Measurements from ENCODE around the gene KIF19. TPM values are rescaled to one million over a fixed set of nuclear protein-coding genes. Genes with fewer than 3 reads are reported as not detected.

The KIF19 gene
- total RNA-seq, 1 donor: 1.2 TPM

DNA sequence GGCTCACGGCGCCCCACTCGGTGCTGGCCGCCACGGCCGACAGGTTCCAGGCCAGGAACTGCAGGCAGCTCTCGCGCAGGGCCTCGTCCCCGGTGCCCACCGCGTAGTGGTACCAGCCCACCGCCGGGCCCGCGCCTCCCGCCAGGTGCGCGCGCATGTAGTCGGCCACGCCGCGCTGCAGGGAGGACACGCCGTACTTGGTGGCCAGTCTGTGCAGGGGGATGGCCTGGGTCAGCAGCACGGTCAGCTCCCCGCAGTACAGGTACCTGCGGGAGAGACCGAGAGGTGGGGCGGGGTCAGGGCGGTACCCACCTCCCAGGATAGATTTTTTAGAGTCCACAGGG lies 31.4 kb downstream of the KIF19 start:
- H3K4me3 ChIP-seq (ENCODE audit: low read length): no peak overlapping the region
- no peaks in the 10 kb centered on the region for H3K4me1 ChIP-seq (ENCODE audit: insufficient read depth, low read length)
- no peaks in the 10 kb centered on the region for H3K9me3 ChIP-seq (ENCODE audit: low read depth, low read length)
- peaks cover 51% of the 10 kb centered on the region for H3K27me3 ChIP-seq (ENCODE audit: insufficient read depth, low read length)

DNA sequence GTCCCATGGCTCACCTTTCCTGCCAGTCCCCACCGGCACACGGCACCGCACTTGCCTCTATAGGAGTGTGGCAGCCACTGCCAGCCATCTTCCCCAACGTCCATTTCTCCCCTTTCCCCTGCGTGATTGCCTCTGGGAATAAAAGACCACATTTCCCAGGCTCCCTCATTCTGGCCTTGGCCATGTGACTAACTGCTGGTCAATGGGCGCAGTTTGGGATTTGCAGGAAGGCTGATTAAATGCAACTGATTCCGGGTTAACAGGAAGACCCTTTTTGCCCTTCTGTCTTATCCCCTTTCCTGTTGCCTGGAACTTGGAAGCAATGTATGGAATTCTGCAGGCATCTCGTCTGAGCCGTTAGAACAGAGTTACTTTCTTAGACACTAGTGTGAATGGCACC lies 32.7 kb downstream of the KIF19 start:
- no peaks in the 10 kb centered on the region for H3K4me1 ChIP-seq (ENCODE audit: insufficient read depth, low read length)
- H3K27me3 ChIP-seq (ENCODE audit: insufficient read depth, low read length): peaks cover 47% of the 10 kb centered on the region
- no peaks in the 10 kb centered on the region for H3K9me3 ChIP-seq (ENCODE audit: low read depth, low read length)
- no peak overlapping the region for H3K4me3 ChIP-seq (ENCODE audit: low read length)

DNA sequence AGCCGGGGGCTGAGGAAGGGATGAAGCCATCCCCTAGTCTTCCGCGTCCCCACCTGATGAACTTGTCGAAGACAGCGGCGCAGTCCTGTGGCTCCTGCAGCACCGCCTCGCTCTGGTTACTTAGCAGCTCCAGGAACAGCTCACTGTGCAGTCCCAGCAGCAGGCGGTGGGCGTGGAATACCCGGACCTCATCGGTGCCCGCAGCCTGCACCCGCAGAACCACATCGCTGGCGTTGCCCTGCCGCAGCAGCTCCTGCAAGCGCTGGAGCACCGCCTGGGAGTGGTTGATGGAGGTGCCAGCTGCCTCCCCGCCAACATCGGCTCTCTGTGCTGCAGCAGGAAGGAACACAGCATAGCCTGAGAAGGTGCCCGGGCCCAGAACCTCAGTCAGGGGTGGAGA lies 33.9 kb downstream of the KIF19 start:
- no peaks in the 10 kb centered on the region for H3K4me1 ChIP-seq (ENCODE audit: insufficient read depth, low read length)
- no peak overlapping the region for H3K4me3 ChIP-seq (ENCODE audit: low read length)
- no peaks in the 10 kb centered on the region for H3K9me3 ChIP-seq (ENCODE audit: low read depth, low read length)
- H3K27me3 ChIP-seq (ENCODE audit: insufficient read depth, low read length): peaks cover 43% of the 10 kb centered on the region

DNA sequence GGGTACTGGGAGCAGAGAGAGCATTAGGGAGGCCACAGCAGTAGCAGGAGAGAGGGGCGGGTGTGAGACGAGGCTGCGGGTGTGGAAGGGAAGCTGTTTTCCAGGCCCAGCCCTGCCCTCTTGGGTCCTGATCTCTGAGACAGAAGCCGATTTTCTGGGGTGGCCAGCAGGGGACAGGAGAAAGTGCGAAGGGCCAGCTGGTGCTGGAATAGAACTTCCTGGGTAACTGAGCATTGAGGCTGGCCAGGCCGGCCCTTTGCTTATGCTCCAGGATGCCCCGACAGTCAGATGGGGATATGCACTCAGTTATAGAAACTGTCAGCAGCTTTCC lies 34.8 kb downstream of the KIF19 start:
- H3K9me3 ChIP-seq (ENCODE audit: low read depth, low read length): no peaks in the 10 kb centered on the region
- peaks cover 34% of the 10 kb centered on the region for H3K27me3 ChIP-seq (ENCODE audit: insufficient read depth, low read length)
- H3K4me3 ChIP-seq (ENCODE audit: low read length): no peak overlapping the region
- H3K4me1 ChIP-seq (ENCODE audit: insufficient read depth, low read length): no peaks in the 10 kb centered on the region

DNA sequence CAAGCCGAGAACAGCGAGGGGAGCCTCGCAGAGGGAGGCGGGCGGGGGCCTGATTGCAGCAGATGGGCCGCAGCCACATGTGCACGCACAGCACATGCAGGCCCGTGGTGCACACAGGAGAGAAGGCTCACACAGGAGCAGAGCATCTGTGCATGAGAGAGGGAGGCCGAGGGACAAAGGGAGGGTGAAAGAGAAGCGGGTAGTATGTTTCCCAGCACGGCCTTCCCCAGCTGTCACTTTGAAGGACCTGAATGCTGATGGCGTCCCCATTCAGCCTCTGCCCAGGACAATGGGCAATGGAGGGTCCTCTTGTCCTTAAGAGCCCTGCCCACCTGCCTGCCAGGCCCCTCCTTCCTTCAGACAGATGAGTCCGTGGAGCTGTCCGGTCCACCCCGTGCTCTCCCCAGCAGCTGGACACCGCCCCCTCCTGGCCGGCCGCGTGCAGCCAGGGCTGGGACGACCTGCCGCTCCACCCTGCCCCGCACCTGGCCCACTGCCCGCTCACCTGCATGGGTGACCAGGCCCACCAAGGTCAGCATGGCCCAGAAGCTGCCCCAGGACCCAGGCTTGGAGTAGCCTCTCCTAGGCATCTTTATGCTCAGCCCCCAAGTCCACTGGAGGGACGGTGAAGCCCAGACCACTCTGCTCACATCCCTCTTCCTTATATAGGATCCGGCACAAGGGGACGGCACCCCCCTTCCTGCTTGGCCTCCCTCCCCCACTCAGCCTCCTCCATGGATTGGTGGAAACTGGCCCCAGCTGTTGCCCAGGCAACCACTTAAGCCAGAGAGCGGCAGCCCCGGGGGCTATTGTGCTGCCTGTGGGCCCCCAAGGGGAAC lies 35.4 kb downstream of the KIF19 start, which contains the start of gene BTBD17:
TSS of gene BTBD17 (minus strand) at position 639 of the 839 bp plus-strand sequence. CDS start at position 590, 49 bp downstream.
- no peaks in the 10 kb centered on the region for H3K9me3 ChIP-seq (ENCODE audit: low read depth, low read length)
- H3K4me1 ChIP-seq (ENCODE audit: insufficient read depth, low read length): no peaks in the 10 kb centered on the region
- H3K4me3 ChIP-seq (ENCODE audit: low read length): no peak within 1 kb of the TSS
- H3K27me3 ChIP-seq (ENCODE audit: insufficient read depth, low read length): peaks cover 28% of the 10 kb centered on the region

DNA sequence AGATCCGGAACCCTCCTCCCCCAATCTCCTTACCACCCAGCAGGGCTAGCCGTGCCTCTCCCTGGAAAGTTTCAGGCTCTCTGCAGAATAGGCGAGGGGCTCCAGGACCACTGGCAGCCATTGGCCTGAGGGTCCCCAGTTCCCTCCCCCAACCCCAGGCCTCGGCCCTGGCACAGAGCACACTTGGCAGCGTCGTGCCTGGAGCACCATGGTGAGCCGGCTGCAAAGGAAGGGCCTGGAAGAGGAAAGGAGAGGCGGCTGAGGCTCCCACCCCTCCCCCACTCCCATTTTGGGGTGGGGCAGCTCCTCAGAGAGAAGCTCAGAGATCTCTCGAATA lies 36.0 kb downstream of the KIF19 start:
- H3K4me3 ChIP-seq (ENCODE audit: low read length): no peak overlapping the region
- H3K27me3 ChIP-seq (ENCODE audit: insufficient read depth, low read length): peaks cover 23% of the 10 kb centered on the region
- H3K9me3 ChIP-seq (ENCODE audit: low read depth, low read length): no peaks in the 10 kb centered on the region
- H3K4me1 ChIP-seq (ENCODE audit: insufficient read depth, low read length): no peaks in the 10 kb centered on the region

DNA sequence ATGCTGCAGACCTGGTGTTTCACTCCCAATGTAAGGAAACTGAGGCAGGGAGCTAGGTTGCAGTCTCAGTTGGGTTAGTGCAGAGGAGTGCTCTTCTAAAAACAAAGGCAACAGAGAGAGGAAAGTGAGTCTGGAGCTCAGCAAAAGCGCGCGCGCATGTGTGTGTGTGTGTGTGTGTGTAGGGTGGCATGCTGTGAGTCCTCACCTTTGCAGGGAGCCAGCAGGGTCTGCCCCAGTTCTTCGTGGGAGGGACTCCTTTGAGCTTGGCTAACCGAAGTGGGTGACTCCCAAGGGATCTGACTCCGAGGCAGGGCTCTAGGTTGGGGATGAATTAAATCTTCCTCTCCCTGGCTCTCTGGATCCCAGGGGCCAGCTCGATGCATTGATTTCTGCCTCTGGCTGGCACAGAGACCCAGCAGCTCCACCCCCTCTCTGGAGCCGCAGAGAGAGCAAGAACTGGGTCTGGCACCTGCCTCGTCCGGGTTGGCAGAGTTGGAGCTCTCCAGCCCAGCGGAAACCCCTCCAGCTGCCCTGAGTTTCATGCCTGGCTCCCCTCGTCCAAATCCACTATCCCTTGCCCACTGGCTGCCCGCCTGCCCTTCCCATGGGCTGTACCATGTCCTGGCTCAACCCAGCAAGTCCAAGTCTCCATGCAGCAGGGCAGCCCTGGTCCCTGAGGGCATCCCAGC lies 36.9 kb downstream of the KIF19 start:
- H3K9me3 ChIP-seq (ENCODE audit: low read depth, low read length): no peaks in the 10 kb centered on the region
- H3K27me3 ChIP-seq (ENCODE audit: insufficient read depth, low read length): peaks cover 14% of the 10 kb centered on the region
- H3K4me1 ChIP-seq (ENCODE audit: insufficient read depth, low read length): no peaks in the 10 kb centered on the region
- H3K4me3 ChIP-seq (ENCODE audit: low read length): no peak overlapping the region

DNA sequence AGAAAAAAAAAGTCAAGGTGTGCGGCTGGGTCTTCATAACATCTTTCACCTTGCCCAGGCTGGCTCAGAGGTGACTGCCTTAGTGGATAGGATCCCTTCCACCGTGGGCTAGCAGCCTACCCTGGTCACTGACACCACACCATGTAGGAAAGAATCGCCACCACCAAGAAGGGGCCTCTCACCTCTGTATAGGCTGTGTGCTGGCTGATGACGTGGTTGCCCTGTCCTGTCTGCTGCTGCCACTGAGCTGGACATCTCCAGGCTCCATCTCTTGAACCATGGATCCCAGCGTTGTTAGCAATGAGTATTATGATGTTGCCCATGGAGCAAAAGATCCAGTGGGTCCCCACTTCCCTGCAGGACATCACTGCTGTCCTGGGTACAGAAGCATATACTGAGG lies 41.2 kb downstream of the KIF19 start, which contains the start of gene GPR142:
TSS of gene GPR142 (plus strand) at position 301 of the 400 bp plus-strand sequence. CDS start 2,035 bp downstream, outside the sequence.
- H3K4me1 ChIP-seq (ENCODE audit: insufficient read depth, low read length): peaks cover 17% of the 10 kb centered on the region
- no peaks in the 10 kb centered on the region for H3K27me3 ChIP-seq (ENCODE audit: insufficient read depth, low read length)
- no peaks in the 10 kb centered on the region for H3K9me3 ChIP-seq (ENCODE audit: low read depth, low read length)
- H3K4me3 ChIP-seq (ENCODE audit: low read length): no peak within 1 kb of the TSS

DNA sequence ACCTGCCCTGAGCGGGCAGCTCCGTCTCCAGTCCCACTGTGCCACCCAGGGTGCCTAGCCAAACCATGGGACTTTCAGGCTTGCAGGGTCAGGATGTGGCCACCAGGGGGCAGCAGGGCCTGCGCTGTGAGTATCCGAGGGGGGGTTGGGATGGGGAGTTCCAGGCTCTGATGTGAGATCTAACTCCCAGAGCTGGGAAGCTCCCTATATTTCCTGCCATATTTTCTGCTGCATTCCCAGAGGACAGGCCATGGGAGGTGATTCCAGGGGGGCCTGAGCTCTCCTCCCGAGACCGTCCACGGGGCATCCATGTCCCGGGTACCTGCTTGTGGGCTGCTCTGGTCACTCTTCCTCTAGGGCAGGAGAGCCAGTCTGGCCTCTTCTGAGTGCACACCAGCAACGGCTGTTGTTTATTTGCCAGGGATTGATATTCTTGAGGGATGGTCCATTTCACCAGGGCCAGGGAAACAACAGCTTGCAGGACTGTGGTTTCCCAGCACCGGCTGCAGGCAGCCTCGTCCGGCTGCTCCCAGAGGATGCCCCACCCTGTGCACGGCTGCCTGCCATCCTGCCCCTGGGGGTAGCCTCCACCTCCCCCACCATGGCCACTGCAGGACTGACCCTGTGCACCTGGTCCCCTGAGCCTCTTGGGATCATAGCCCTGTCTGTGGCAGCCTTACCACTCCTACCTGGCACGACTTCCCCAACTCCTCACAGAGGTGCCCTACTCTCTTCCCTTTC lies 42.5 kb downstream of the KIF19 start:
- peaks cover 17% of the 10 kb centered on the region for H3K4me1 ChIP-seq (ENCODE audit: insufficient read depth, low read length)
- H3K4me3 ChIP-seq (ENCODE audit: low read length): no peak overlapping the region

DNA sequence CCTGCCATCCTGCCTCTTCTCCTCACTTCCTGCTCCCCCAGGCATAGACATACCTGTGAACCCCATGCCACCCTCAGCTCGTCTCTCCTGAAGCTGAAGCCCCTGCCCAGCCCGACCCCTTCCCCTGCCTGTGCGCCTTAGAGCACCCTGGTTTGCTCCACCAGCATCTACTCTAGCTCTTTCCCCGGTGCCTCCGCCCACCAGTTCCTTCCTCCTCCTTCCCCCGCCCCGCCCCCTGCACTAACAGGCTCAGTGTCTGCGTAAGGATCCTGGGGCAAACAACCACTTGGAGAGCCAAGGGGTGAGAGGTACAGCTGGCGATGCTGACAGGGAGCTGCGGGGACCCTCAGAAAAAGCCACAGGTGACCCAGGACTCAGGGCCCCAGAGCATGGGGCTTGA lies 43.2 kb downstream of the KIF19 start:
- Histone ChIP-seq H3K4me3 (ENCODE audit: low read length) (no peak overlapping the region), H3K9me3 (ENCODE audit: low read depth, low read length) (no peaks in the 10 kb centered on the region), H3K4me1 (ENCODE audit: insufficient read depth, low read length) (peaks cover 17% of the 10 kb centered on the region), H3K27me3 (ENCODE audit: insufficient read depth, low read length) (no peaks in the 10 kb centered on the region)

More for the DNA sequence above, 42.5 kb downstream of the KIF19 start:
- Histone ChIP-seq H3K9me3 (ENCODE audit: low read depth, low read length) (no peaks in the 10 kb centered on the region), H3K27me3 (ENCODE audit: insufficient read depth, low read length) (no peaks in the 10 kb centered on the region)

DNA sequence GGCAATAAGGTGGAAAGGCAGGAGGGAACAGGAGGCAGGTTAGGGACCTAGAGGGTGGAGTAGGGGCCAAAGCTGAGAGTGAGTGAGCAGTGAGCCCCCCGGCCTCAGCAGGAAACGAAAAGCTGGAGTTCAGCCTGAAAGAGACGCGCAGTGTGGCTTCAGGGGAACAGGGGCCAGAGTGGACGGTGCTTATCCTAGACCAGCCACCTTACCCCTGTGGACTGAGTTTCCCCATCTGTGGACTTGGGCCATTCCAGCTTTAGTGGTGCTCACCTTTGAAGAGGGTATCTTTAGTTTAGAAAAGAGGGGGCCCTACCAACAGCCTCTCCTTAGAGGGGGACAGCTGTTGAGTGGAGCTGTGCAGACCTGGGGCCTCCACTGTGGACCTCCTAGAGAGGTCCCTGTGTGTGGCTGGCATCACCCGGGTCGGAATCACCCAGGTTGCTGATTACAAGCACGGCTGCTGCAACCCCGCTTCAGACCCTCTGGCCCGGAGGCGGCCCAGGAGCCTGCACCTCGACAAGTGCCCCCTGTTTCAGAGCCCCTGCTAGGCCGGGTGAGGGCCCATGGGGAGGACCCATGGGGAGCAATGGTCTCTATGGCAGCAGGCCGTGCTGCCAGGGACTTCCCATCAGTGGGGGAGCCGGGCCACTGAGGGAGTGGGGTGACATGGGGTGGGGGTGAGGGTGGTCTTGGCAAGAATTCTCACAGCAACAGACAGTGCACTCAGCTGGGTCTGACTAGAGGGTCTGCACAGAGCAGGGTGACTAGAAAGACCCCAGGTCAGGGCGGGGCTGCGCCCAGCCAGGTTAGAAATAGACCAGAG lies 43.9 kb downstream of the KIF19 start:
- Histone ChIP-seq H3K27me3 (ENCODE audit: insufficient read depth, low read length) (no peaks in the 10 kb centered on the region), H3K4me1 (ENCODE audit: insufficient read depth, low read length) (peaks cover 17% of the 10 kb centered on the region), H3K4me3 (ENCODE audit: low read length) (no peak overlapping the region)

DNA sequence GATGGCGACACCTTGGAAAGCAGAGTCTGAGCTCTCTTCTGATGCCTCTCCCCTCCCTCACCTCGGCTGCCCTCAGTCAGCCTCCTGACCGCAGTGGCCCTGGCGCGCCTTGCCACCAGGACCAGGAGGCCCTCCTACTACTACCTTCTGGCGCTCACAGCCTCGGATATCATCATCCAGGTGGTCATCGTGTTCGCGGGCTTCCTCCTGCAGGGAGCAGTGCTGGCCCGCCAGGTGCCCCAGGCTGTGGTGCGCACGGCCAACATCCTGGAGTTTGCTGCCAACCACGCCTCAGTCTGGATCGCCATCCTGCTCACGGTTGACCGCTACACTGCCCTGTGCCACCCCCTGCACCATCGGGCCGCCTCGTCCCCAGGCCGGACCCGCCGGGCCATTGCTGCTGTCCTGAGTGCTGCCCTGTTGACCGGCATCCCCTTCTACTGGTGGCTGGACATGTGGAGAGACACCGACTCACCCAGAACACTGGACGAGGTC lies 45.7 kb downstream of the KIF19 start:
- Histone ChIP-seq H3K27me3 (ENCODE audit: insufficient read depth, low read length) (no peaks in the 10 kb centered on the region), H3K4me1 (ENCODE audit: insufficient read depth, low read length) (peaks cover 17% of the 10 kb centered on the region), H3K9me3 (ENCODE audit: low read depth, low read length) (no peaks in the 10 kb centered on the region), H3K4me3 (ENCODE audit: low read length) (no peak overlapping the region)

More for the DNA sequence above, 43.9 kb downstream of the KIF19 start:
- no peaks in the 10 kb centered on the region for H3K9me3 ChIP-seq (ENCODE audit: low read depth, low read length)

DNA sequence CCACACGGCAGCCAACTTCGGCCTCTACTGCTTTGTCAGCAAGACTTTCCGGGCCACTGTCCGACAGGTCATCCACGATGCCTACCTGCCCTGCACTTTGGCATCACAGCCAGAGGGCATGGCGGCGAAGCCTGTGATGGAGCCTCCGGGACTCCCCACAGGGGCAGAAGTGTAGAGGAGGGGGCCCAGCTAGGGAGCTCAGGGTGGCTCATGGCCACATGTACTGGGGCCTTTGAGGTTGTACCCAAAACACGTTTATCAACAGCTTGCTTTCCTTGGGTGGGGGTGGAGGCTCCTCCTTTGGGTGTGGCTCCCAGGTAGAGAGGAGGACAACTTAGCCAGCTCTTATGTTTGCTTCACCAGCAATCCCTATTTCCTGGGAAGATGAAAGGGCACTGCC lies 46.4 kb downstream of the KIF19 start:
- Histone ChIP-seq H3K4me3 (ENCODE audit: low read length) (no peak overlapping the region), H3K27me3 (ENCODE audit: insufficient read depth, low read length) (no peaks in the 10 kb centered on the region), H3K9me3 (ENCODE audit: low read depth, low read length) (no peaks in the 10 kb centered on the region), H3K4me1 (ENCODE audit: insufficient read depth, low read length) (peaks cover 17% of the 10 kb centered on the region)

DNA sequence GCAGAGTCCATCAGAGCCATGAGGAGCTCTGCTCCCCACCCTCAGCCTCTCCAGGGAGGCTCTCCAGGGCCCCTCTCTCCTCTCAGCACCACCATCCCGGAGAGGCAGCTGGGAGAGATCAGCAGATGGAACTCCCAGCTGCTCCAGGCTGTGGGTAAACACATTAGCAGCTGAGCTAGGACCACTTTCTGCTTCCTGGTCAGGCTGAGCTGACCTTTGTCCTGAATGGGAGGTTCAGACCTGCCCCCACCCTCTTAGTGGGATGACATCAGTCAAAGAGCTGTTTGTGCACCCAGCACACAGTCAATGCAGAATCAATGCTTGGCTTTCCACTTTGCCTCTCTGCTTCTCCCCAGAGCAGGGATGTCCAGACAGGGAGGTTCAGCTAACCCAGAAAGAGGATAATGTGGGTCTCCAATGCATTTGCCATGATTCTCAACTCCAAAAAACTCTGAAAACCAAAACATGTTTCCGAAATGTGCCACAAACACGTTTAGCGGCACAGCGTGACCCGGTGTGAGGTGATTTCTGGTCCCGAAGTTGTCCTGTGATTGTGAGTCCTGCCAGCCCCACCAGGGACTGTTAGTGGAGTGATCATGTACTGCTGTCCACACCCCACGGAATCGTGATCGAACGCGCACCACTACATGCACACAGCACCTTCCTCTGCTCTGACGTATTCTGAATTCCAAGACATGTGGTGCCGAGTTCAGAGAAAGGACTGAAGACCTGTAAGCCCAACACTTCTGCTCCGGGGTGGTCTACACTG lies 48.0 kb downstream of the KIF19 start:
- H3K4me1 ChIP-seq (ENCODE audit: insufficient read depth, low read length): peaks cover 12% of the 10 kb centered on the region
- H3K4me3 ChIP-seq (ENCODE audit: low read length): no peak overlapping the region
- H3K9me3 ChIP-seq (ENCODE audit: low read depth, low read length): no peaks in the 10 kb centered on the region
- H3K27me3 ChIP-seq (ENCODE audit: insufficient read depth, low read length): no peaks in the 10 kb centered on the region

Data from mononuclear cell (primary cell).